HL-60 (cell line): ENCODE data around the gene PHF13.

Source experiments
- GABPA ChIP-seq: IDR thresholded peaks from 2 replicates; pipeline ENCODE4 v1.6.1; 2012; ENCODE audit warnings: low read depth
- POLR2AphosphoS5 ChIP-seq: IDR thresholded peaks from 2 replicates; pipeline ENCODE4 v1.6.1; 2012; ENCODE audit warnings: low read depth
- TF ChIP-seq, protein P1 (sequence below): IDR thresholded peaks from one replicate; pipeline ENCODE4 v1.5.1; 2011; ENCODE audit warnings: low read length, control low read depth, inconsistent platforms; ENCODE audit not compliant: insufficient read depth

DNA sequence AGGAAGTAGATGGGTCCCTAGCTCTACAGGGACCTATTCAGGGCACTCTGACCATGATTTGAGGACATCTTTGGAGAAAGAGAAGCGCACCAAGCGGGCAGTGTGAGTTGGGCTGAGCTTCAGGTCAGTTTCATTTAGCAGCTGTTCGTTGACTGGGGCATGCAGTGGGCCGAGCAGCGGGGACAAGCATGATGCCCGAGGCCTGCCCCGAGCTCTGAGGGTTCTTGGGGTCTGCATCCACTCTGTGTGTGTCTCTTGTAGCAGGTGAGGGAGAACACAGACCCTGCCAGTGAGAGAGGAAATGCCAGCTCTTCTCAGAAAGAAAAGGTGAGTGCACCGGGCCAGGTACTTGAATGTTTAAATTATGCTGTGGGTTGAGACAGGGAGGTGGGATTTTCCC is 16.5 kb downstream of the PHF13 start:
- TF ChIP-seq, protein P1, sequence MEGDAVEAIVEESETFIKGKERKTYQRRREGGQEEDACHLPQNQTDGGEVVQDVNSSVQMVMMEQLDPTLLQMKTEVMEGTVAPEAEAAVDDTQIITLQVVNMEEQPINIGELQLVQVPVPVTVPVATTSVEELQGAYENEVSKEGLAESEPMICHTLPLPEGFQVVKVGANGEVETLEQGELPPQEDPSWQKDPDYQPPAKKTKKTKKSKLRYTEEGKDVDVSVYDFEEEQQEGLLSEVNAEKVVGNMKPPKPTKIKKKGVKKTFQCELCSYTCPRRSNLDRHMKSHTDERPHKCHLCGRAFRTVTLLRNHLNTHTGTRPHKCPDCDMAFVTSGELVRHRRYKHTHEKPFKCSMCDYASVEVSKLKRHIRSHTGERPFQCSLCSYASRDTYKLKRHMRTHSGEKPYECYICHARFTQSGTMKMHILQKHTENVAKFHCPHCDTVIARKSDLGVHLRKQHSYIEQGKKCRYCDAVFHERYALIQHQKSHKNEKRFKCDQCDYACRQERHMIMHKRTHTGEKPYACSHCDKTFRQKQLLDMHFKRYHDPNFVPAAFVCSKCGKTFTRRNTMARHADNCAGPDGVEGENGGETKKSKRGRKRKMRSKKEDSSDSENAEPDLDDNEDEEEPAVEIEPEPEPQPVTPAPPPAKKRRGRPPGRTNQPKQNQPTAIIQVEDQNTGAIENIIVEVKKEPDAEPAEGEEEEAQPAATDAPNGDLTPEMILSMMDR = no peak
- TF ChIP-seq GABPA (no peak), POLR2AphosphoS5 (no peak)
